Amygdala (tissue), 56 donors: ENCODE measurements around the gene PYY.
"Not testable (repeated sequence)": the region's sequence is repeated elsewhere in the genome, so short reads cannot be mapped to it uniquely, and the experiment has no call there.

ENCODE experiments used
- DNase-seq, 56 donors: peaks; one replicate each; lab custom pipeline; 2025; lab: John Stamatoyannopoulos, UW

Gene PYY

GRCh38 chr17:43979671-43980070, 25.9 kb upstream of the PYY start:
- DNase-seq = no peak

- DNase-seq = no peak
Observed at GRCh38 chr17:43979011-43979410, 25.3 kb upstream of the PYY start.

GRCh38 chr17:43978078-43978477, 24.3 kb upstream of the PYY start:
- no peak for DNase-seq

- no peak for DNase-seq
Observed at GRCh38 chr17:43976963-43977837, 23.5 kb upstream of the PYY start.

- DNase-seq = no peak
Observed at GRCh38 chr17:43975898-43976297, 22.2 kb upstream of the PYY start.

- no peak for DNase-seq
Observed at GRCh38 chr17:43974382-43975266, 20.9 kb upstream of the PYY start.

GRCh38 chr17:43972444-43973212, 18.9 kb upstream of the PYY start:
- DNase-seq = not testable (repeated sequence)

GRCh38 chr17:43971436-43971835, 17.7 kb upstream of the PYY start:
- DNase-seq = not testable (repeated sequence)

GRCh38 chr17:43970366-43970765, 16.6 kb upstream of the PYY start:
- DNase-seq = no peak

- no peak for DNase-seq
Observed at GRCh38 chr17:43967251-43967875, 13.6 kb upstream of the PYY start.

- no peak for DNase-seq
Observed at GRCh38 chr17:43966276-43966675, 12.5 kb upstream of the PYY start.

- DNase-seq = no peak
Observed at GRCh38 chr17:43962479-43962878, 8.7 kb upstream of the PYY start.

GRCh38 chr17:43961954-43962353, 8.2 kb upstream of the PYY start:
- no peak for DNase-seq

GRCh38 chr17:43961292-43961691, 7.6 kb upstream of the PYY start:
- DNase-seq = not testable (repeated sequence)

GRCh38 chr17:43958748-43959352, 5.1 kb upstream of the PYY start:
- no peak for DNase-seq

GRCh38 chr17:43956222-43956621, 2.5 kb upstream of the PYY start:
- DNase-seq = no peak

GRCh38 chr17:43952724-43953666, 745 bp downstream of the PYY start:
- DNase-seq = no peak

- no peak for DNase-seq
Observed at GRCh38 chr17:43952351-43952723, 1.4 kb downstream of the PYY start.

GRCh38 chr17:43951750-43952149, 2.0 kb downstream of the PYY start:
- no peak for DNase-seq
